Fibroblast of the conjunctiva (primary cell): Measurements from ENCODE around the gene INTS14.

Experiments used
- DNase-seq: peaks from one replicate; pipeline ENCODE4 v3.0.0-alpha.2; 2010; ENCODE audit warnings: low read depth

Gene INTS14

DNA sequence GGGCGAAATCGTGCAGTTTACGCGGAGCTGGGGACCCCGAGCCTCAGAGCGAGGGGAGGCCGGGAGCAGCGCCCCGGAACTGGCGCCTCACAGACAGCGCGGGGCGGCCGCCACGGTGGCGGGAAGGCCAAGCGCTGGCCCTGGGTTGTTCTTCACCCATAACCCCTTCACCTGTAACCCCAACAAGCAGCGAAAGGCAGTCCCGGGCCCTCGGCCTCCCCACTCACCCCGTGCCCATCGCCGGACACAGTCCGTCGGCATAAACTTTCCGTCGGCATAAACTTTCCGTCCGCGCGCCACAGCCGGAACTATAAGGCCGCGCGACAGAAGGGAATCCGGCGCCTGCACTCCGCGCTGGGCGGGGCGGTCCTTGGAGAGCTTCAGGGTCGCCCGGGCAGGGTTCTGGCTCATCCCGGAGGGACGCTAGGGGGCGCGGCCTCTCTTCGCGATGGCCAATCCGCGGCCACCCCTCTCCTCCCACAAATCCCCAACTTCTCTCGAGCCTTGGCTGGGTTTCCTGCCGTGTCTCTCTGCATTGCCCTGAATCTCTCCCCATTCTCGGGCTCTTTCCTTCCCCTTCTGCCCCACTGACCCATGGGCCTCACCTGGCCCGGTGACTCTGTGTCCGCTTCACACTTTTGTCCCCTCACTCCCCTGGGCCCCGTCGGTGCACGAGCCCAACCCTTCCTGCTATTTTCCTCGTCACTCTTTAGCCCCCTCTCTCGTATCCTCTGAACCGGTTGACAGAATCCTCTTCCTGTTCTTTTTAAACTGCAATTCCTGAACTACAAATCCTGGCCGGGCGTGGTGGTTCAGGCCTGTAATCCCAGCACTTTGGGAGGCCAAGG is at the start of gene INTS14:
Gene INTS14, minus strand, starts transcription at position 261 of the 848 bp plus-strand sequence. CDS start 3,751 bp downstream, outside the sequence.
- DNase-seq = peak; percentile 94

DNA sequence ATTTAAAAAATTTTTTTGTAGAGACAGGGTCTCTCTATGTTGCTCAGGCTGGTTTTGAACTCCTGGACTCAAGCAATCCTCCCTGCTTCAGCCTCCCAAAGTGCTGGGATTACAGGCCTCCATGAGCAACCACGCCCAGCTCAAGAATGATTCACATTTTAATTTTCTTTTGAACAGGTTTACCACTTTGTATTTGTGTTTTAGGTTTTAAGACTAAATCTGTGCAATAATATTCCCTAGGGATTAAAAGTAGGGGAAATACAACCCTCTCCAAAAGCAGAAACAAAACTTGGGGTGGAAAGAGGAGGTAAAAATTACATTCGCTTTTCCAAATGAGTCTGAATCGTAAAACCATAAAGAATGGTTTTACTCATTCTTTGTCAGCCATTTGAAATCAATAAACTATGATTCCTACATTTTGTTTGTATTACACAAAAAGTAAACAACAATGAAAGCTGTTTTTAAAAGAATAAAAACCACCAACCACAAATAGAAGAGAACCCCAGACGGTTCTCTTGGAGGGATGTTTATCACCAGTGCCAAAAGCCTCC is 48.6 kb upstream of the INTS14 start:
- DNase-seq = no peak

DNA sequence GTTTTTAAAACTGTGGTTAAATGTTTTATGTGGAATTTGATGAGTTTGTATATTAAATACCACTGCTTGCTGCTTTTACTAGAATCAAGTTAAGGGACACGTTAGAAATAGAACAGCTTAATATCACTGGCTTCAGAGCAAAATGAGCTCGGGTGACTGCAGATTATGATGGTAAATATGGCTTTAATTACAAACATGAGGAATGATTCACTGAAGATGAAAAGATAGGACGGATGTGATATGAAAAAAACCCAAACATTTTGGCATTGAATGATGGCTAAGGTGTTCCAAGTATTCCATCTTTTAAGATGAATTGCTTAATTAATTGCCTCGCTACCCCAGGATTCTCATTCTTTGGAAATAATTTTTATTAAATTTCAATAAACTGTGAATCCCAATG is 44.5 kb upstream of the INTS14 start:
- DNase-seq = no peak

DNA sequence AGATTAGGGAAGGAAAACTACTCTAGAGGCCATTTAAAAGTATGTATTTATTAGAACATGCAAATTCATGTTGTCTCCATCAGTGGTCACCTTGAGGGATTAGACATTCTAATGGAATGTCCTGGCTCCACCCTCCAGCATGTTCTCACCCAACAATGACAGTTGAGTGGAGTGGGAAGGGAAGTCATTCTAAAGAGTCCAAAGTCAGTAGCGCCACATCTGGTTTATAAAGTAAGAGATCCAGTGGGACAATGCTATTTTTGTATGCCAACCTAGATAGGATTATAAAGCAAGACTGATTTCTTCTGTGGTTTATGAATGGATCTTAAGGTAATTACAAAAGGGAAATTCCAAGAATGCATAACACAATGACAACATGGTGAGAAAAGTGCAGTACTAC is 44.1 kb upstream of the INTS14 start:
- no peak for DNase-seq

DNA sequence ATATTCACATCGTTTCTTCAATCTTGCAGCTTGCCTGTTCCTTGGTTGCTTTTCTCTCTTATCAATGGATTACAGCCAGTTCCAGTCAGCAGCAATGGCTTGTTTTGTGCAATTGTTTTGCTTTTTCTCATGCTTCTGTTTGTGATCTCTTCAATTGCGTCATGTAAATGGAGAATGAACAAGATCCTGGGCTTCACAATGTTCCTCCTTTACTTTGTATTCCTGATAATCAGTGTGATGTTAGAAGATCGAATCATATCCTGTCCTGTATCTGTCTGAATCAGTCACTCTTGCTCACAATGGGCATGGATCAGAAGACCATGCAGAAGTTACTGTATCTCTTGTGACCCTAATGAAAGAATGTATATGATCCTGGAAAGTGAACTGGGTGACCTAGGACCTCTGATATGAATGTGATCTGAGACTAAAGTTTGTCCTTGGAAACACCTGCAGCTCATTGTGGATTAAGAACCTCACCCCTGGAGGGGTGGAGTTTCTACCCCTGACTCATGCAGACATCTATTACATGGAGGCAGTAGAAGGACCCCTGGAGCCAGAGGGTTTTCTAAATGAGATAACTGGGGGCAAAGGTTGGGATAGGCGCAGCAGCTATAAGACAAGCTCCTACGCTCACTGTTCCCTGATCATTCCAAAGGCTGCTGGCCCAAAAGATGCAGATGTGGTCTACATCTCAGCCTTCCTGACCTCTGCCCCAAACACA is 43.0 kb upstream of the INTS14 start:
- no peak for DNase-seq

DNA sequence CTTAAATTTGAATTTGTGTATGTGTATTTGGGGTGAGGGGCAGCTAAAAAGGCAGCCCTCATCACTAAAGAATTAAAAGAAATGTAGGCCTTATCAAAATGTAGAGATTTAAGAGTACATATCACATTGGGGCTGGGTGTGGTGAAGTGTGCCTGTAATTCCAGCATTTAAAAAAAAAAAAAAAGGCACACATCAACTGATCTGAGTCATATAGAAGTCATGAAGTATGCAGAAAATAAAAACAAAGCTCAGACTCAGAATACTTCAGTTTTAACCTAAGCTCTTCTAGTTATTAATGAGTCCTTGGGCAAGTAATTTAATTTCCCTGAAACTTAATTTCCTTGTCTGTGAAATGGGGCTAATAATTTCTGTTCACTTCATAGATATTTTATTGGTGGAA is 42.4 kb upstream of the INTS14 start:
- DNase-seq = no peak

DNA sequence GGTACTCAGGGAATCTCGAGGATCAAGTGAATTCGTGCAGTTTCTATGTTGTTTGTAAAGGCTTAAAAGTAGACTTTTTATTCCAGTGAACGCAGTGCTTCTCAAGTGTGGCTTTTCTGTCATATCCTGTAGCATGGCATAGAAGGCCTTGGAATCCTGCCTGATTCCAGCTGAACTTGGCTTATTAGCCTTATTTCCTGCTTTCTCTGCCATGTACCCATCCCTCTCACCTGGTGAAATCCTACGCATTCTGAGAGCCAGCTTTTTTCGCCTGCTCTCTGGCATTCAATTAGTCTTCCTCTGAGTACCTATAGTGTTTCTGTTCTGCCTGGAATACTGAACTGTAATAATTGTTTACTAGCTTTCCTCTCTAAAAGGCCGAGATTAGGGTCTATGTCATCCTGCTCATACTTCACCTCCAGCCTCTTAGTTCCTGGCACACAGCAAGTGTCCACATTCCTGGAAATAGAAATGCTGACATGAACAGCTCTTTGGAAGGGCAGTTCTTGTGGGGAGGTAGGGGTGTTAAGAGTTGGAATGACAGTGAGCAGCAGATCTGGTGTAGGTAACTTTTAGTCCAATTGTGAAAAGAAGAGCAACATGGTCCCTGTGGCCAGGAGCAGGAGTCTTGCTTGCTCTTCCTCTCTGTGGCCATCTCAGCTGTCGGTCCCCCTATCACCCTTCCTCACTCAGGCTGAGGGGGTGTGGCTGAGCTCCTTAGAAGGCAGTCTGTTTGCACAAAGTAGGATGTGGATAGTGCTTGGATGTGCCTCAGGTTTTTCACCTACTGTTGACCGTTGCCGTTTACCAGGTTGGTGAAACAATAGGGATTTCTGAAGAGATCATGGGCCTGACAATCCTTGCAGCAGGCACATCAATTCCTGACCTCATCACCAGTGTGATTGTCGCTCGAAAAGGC is 41.2 kb upstream of the INTS14 start:
- no peak for DNase-seq

DNA sequence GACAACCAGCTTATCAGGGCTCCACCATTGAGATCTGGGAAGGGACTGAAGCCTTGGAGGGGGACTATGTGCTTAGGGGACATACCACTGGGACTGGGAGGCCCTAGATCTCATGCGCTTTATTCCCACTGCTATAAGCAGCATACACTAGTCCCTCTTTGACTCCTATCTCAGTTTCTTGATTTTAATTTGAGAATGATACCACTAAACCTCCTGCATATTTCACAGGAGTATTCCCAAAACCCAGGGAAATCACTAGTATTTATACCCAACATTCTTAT is 40.1 kb upstream of the INTS14 start:
- DNase-seq = no peak

DNA sequence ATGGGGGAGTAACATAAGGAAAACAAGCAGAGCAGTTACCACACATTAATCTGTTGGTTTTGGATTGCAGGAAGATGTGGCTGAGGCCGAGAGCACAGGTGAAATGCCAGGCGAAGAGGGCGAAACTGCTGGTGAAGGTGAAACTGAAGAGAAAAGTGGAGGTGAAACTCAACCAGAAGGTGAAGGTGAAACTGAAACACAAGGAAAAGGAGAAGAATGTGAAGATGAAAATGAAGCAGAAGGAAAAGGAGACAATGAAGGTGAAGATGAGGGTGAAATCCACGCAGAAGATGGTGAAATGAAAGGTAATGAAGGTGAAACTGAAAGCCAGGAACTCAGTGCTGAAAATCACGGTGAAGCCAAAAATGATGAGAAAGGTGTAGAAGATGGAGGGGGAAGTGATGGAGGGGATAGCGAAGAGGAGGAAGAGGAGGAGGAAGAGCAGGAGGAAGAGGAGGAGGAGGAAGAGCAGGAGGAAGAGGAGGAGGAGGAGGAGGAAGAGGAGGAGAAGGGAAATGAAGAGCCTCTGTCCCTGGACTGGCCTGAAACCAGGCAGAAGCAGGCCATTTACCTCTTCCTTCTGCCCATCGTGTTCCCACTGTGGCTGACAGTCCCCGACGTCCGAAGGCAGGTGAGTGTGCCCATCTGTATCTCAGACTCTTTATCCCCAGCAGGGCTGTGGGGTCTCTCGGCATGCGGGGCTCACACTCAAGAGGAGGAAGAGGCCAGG is 39.5 kb upstream of the INTS14 start:
- no peak for DNase-seq

DNA sequence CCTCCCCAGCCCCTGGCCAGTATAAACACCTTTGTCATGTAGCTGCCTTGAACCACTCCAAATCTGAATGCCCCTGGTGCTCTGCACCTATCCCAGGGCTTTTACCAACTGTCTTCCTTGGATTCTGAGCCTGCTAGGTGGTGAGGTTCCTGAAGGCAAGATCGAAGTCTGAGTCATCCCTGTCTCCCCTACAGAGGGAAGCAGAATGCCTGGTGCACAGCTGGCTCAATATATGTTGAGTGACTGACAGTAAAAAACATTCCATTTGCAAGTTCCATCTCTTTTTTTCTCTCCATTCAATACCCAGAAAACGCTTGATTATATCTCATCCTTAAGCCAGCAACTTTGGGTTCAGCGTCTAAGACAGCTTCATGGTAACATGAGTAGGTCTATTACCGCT is 35.6 kb upstream of the INTS14 start:
- no peak for DNase-seq

DNA sequence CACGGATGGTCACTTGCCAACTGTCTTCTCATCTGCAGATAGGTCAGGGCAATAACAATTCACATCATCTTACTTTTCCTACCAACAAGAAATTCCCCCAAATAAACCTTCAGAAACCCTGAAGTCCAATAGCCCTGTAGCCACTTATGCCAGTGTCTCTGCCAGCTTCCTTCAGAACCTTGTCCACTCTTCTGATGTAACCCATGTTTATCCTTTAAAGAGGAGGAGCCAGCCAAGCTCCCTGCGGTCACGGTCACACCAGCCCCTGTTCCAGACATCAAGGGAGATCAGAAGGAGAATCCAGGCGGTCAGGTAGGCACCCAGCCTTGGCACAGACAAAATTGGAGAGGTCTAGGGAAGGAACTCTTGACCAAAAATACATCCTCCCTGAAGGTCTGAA is 34.5 kb upstream of the INTS14 start:
- no peak for DNase-seq

DNA sequence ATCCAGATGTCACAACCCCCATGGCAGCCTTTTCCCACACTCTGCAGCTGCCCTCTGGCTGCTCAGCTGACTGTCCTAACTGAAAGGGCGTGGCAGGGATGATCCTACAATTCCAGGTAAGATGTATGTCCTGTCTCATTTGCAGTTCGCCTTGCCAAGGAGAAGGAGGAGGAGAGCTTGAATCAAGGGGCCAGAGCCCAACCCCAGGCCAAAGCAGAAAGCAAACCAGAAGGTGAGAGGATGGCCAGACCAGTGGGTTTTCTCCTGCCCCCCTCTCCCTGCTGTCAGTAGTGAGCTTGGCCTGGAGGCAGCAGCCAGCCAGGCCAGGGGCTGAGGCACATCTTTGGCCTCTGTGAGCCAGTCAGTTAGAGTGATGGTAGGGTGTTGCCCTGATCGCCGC is 33.4 kb upstream of the INTS14 start:
- no peak for DNase-seq

DNA sequence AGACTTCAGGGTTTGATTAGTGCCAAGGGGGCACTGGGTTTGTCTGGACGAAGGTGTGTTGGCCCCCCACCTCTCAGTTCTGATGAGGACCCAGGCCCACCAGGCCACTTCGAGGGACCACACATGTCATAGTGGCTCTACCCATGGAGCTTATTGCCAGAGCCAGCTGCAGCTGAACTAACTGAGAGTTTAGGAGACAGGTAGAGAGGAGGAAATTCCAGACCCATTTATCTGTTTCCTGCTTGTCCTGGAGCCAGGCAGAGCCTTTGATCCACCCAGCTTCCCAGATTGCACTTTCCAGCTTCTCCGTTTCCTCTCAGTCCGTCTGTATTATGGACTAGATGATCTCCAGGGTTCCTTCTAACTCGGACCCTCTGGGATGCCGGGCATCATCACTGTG is 31.7 kb upstream of the INTS14 start:
- no peak for DNase-seq

DNA sequence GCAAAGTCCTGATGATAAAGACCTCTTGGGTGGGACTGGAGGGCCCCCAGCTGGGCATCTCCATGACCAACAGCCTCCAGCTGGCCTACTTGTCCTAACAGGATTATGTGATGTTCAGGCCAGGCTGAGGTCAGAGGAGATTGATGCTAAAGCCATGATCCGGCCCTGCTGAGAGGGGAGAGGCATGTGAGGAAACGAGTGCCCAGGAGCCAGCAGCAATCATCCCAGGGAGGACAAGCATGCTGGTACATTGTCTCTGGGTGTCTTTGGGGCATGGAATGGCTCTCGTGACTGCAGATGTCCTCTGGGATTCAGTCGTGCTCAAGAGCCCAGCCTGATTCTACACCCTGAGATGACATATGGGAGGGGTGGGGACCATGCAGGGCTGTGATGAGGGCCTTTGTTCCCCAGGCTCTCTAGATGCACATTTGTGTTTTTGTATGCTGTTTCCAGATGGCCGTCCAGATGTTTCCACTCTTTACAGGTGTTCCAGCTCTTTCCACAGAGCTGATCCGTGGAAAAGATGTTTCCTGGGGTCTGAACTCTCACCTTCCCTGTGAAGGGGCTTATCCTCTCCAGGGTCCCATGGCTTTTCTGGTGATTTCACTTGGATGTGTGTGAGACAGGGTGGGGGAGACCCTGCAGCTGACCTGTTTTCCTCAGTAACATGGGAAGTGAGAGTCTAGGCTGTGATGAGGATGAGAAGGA is 31.0 kb upstream of the INTS14 start:
- DNase-seq = no peak

DNA sequence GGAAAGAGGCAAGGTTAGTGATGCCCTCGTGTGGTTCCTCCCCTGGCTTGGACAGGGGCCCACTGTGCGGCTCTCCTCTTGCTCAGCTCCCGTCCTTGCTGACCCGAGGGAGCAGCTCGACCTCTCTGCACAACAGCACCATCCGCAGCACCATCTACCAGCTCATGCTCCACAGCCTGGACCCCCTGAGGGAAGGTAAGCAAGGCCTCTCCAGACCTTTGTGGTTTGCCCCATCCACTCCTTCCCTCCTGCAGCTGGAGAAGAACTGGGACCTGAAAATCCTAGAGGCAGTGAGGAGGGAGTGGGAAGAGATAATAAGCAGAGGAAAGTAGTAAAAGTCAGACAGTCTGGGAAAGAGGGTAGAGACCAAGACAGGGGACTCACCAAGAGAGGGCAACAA is 28.6 kb upstream of the INTS14 start:
- DNase-seq = no peak

DNA sequence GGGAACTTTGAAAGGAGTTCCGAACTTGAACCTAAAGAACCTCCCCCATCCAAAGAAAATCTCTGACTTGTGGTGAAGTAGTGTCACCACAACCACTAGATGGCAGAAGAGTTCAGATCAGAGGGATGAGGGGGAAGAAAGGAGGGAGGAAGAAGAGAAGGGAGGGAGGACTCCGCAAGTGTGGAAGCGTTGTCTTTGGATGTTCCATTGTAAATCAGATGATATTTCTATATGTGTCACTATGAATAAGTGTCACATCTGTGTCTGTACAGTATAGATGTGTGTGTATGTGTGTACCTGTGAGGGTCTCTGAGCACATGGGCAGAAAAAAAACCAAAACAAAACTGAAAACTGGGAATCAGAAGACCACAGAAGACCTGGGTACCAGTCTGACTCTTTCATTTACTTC is 27.8 kb upstream of the INTS14 start:
- DNase-seq = peak; percentile 78

DNA sequence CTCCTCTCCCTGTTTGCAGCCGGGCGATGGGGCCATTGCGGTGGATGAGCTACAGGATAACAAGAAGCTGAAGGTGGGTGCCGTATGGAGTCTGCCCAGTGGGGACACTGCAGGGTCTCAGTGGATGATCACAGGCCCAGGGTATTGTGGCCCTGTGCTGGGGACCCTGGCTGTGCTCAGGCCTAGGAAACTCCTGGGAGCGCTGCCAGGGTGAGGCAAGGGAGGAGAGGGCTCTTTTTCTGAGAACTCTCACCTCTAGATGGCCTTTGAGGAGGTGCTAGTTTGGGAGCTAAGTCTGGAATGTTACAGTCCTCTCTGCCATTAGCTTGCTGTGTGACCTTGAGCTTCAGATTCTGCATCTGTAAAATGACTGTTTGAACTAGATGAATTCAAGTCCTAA is 27.2 kb upstream of the INTS14 start:
- DNase-seq = no peak

DNA sequence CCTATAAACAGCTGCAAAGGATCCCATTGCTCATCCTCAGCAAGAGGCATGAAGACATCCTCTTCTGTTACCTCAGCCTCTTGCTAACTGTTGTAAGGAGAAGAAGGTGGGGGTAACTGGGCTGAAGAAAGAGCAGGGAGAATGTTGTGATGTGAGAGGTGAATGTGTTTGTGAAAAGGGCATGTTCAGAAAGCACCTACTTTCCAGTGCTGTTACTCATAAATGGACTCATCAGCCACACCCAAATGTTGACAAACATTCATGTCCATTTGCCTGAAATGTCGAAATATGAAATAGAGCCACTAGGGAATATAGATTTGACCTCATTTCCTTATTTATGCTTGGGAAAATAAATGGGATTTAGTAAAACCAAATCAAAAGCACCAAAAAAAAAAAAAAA is 23.4 kb upstream of the INTS14 start:
- no peak for DNase-seq

DNA sequence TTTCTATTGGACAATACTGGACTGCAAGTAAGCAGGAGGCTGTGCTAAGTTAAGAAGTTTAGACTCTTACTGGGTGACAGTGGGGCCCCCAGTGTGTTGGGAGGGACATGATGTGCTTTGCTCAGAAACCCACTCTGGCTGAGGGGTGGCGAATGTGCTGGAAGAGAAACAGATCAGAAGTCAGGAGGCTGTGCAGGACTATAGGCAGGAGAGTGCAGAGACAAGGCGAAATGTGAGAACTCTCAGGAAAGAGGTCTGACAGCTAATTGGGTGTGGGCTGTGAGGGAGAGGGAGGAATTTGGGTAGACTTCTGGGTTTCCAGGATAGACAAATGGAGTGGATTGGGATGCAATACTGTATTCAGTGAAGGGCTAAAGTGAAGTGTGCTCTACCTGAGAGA is 22.8 kb upstream of the INTS14 start:
- DNase-seq = no peak

DNA sequence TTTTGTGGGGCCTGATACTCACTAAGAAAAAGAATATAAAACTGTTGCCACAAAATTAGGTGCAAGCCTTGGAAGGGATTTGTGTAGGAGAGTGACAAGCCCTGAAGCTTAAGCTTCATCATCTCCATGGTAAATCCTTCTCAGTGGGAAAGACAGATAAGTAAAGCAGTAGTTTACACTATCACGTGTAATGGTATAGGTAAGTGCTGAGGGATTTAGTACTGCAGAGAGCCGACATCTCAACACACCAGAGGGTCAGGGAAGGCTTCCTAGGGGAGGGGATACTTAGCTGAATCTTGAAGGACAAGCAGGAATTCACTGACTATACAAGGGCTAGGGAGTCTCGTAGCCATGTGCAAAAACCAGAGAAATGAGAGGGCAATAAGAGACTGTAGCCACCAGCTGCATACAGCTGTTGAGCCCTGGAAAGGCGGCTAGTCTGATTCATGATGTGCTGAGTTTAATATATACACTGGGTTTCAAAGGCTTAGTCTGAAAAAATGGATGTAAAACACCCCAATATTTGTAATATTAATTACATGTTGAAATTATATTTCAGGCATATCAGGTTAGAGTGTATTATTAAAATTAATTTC is 21.9 kb upstream of the INTS14 start:
- no peak for DNase-seq

DNA sequence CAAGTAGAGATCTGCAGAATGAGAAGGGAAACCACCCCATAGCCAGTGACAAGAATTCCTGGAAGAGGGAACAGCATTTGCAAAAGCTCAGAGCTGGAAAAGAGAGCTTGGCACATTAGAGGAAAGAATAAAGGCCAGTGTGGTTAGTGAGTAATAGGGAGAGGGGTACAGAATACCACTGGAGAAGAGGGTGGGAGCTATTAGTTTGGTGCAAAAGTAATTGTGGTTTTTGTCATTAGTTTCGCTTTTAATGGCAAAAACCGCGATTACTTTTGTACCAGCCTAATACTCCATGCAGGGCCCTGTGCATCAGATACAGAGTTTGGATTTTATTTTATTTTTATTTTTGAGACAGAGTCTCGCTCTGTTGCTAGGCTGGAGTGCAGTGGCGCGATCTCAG is 20.6 kb upstream of the INTS14 start:
- no peak for DNase-seq
